IMR-90 (cell line): ENCODE results near the gene METAP2. TPM values are rescaled to one million over a fixed set of nuclear protein-coding genes. Genes with fewer than 3 reads are reported as not detected.

Experiments
- ATAC-seq: fragments of 200-7000 bp; cut with Tn5 transposase; 2 replicates; pipeline ENCODE4 v1.9.1; 2020; ENCODE audit warnings: low read depth, mild to moderate bottlenecking, moderate library complexity
- BruUV-seq: library from RNA; stranded (reverse); fragments of 400-500 nt; replicated peaks from 2 replicates; lab custom pipeline; 2021; lab: Mats Ljungman, UMichigan
- CTCF ChIA-PET: fragments of 300-600 bp; formaldehyde crosslinking; extraction: SDS; loops from one replicate; lab custom pipeline; 2021; ENCODE audit warnings: antibody characterized with exemption; lab: Yijun Ruan, JAX
- POLR2A ChIA-PET: fragments of 300-600 bp; sonication (Branson Sonifier 250); formaldehyde crosslinking; loops from one replicate; lab custom pipeline; 2022; ENCODE audit warnings: antibody characterized with exemption; ENCODE audit not compliant: unreplicated experiment; lab: Charles Lee
- DNase-seq: peaks from one replicate; pipeline ENCODE4 v3.0.0; 2013
- H2AFZ ChIP-seq: replicated peaks from 2 replicates; pipeline ENCODE3; 2013; ENCODE audit warnings: low read length, mild to moderate bottlenecking; ENCODE audit not compliant: poor library complexity
- H2AK5ac ChIP-seq: 2 replicates; pipeline ENCODE4 v1.6.1; 2013; ENCODE audit warnings: low read depth, low read length, inconsistent platforms
- H2AK9ac ChIP-seq: replicated peaks from 2 replicates; pipeline ENCODE3; 2013; ENCODE audit warnings: mild to moderate bottlenecking, low read depth, low read length, moderate library complexity; ENCODE audit not compliant: poor library complexity
- H2BK120ac ChIP-seq: 2 replicates; pipeline ENCODE4 v1.6.1; 2013; ENCODE audit warnings: low read depth, low read length, inconsistent platforms
- H2BK15ac ChIP-seq: 3 replicates; pipeline ENCODE4 v1.6.1; 2013; ENCODE audit warnings: low read depth, low read length, inconsistent platforms
- H2BK20ac ChIP-seq: 2 replicates; pipeline ENCODE4 v1.6.1; 2013; ENCODE audit warnings: low read depth, mild to moderate bottlenecking, inconsistent platforms, low read length, moderate library complexity
- H2BK5ac ChIP-seq: 2 replicates; pipeline ENCODE4 v1.6.1; 2013; ENCODE audit warnings: mild to moderate bottlenecking, low read depth, low read length, inconsistent platforms; ENCODE audit not compliant: poor library complexity, severe bottlenecking
- H3K14ac ChIP-seq: replicated peaks from 2 replicates; pipeline ENCODE4 v1.6.1; 2013; ENCODE audit warnings: low read depth, low read length, inconsistent platforms
- H3K18ac ChIP-seq: 2 replicates; pipeline ENCODE4 v1.6.1; 2013; ENCODE audit warnings: low read depth, low read length, control low read depth
- H3K23ac ChIP-seq: 2 replicates; pipeline ENCODE4 v1.6.1; 2013; ENCODE audit warnings: low read depth, low read length, inconsistent platforms
- H3K27ac ChIP-seq: 2 replicates; pipeline ENCODE4 v1.5.1; 2013; ENCODE audit warnings: mild to moderate bottlenecking, control low read depth, low read length; ENCODE audit not compliant: insufficient read depth
- H3K27me3 ChIP-seq: 2 replicates; pipeline ENCODE4 v1.6.1; 2013; ENCODE audit warnings: low read length; ENCODE audit not compliant: control insufficient read depth, insufficient read depth
- H3K36me3 ChIP-seq: 2 replicates; pipeline ENCODE4 v1.6.1; 2013; ENCODE audit warnings: low read length, mixed read lengths; ENCODE audit not compliant: control insufficient read depth, insufficient read depth
- H3K4ac ChIP-seq: 2 replicates; pipeline ENCODE4 v1.6.1; 2013; ENCODE audit warnings: low read depth, low read length, inconsistent platforms
- H3K4me1 ChIP-seq: 2 replicates; pipeline ENCODE4 v1.6.1; 2013; ENCODE audit warnings: low read length, mixed read lengths; ENCODE audit not compliant: control insufficient read depth, insufficient read depth
- H3K4me2 ChIP-seq: 2 replicates; pipeline ENCODE4 v1.6.1; 2013; ENCODE audit warnings: low read depth, mild to moderate bottlenecking, control low read depth, low read length, moderate library complexity
- H3K4me3 ChIP-seq: 2 replicates; pipeline ENCODE4 v1.5.1; 2013; ENCODE audit warnings: low read depth, mild to moderate bottlenecking, control low read depth, low read length, moderate library complexity; ENCODE audit not compliant: insufficient read depth
- H3K56ac ChIP-seq: 2 replicates; pipeline ENCODE4 v1.6.1; 2013; ENCODE audit warnings: low read length, inconsistent platforms; ENCODE audit not compliant: insufficient read depth; ENCODE audit errors: extremely low read depth
- H3K79me1 ChIP-seq, 2 experiments: 2 replicates each; pipeline ENCODE4 v1.6.1; 2013; ENCODE audit warnings: low read length in 2 of 2, inconsistent platforms in 1 of 2, low read depth in 1 of 2
- H3K9ac ChIP-seq: 2 replicates; pipeline ENCODE4 v1.6.1; 2013; ENCODE audit warnings: low read depth, low read length, control low read depth
- H3K9me1 ChIP-seq: 2 replicates; pipeline ENCODE4 v1.6.1; 2013; ENCODE audit warnings: low read length, inconsistent platforms; ENCODE audit not compliant: insufficient read depth
- H3K9me3 ChIP-seq: 2 replicates; pipeline ENCODE4 v1.6.1; 2013; ENCODE audit warnings: low read length; ENCODE audit not compliant: control insufficient read depth, insufficient read depth
- H4K20me1 ChIP-seq: 2 replicates; pipeline ENCODE4 v1.6.1; 2013; ENCODE audit warnings: low read length, inconsistent platforms; ENCODE audit not compliant: insufficient read depth
- H4K5ac ChIP-seq: 2 replicates; pipeline ENCODE4 v1.6.1; 2013; ENCODE audit warnings: mild to moderate bottlenecking, low read depth, low read length, control low read depth
- H4K8ac ChIP-seq, 2 experiments: 2 replicates each; pipeline ENCODE4 v1.6.1; 2013; ENCODE audit warnings: low read depth in 2 of 2, low read length in 2 of 2, control low read depth in 1 of 2, inconsistent platforms in 1 of 2
- H4K91ac ChIP-seq: 2 replicates; pipeline ENCODE4 v1.6.1; 2013; ENCODE audit warnings: low read depth, low read length, inconsistent platforms; ENCODE audit not compliant: insufficient read depth
- FOS ChIP-seq: fragments of 150-350 bp; IDR thresholded peaks from 2 replicates; pipeline ENCODE4 v1.6.1; 2016; ENCODE audit warnings: low read depth, low read length
- MAZ ChIP-seq: IDR thresholded peaks from 2 replicates; pipeline ENCODE4 v1.6.1; 2012; ENCODE audit warnings: low read depth, mild to moderate bottlenecking, low read length, improper control_type of control experiment, moderate library complexity, borderline replicate concordance
- POLR2A ChIP-seq: IDR thresholded peaks from 2 replicates; pipeline ENCODE4 v1.6.1; 2012; ENCODE audit warnings: mild to moderate bottlenecking, low read depth, low read length
- RCOR1 ChIP-seq: IDR thresholded peaks from 2 replicates; pipeline ENCODE4 v1.6.1; 2012; ENCODE audit warnings: mild to moderate bottlenecking, low read length, improper control_type of control experiment; ENCODE audit not compliant: insufficient replicate concordance
- WGBS, 2 experiments: methylation state at CpG; one replicate each; pipeline versions ENCODE4 v1.1.5 to v1.1.7; 2013; ENCODE audit warnings: missing lambda C conversion rate in 2 of 2; ENCODE audit not compliant: insufficient read length in 1 of 2; ENCODE audit errors: extremely low coverage in 2 of 2; 5-methylcytosine and 5-hydroxymethylcytosine counted together
- dilution Hi-C: fragments of 300-500 bp; cut with HindIII; formaldehyde crosslinking; loops from one replicate; pipeline ENCODE4 v1.14.3; 2018; ENCODE audit warnings: low sequenced_read_pairs; ENCODE audit not compliant: unreplicated experiment
- in situ Hi-C: fragments of 300-500 bp; cut with MboI; formaldehyde crosslinking; loops from 3 replicates; pipeline ENCODE4 v1.14.3; 2019; ENCODE audit warnings: low sequenced_read_pairs, inconsistent platforms, mixed read lengths
- intact Hi-C: fragments of 100-400 bp; cut with micrococcal nuclease; formaldehyde crosslinking; loops from 2 replicates; pipeline ENCODE4 v1.10.0; 2022
- polyA plus RNA-seq, 3 experiments: library from polyadenylated mRNA; depleted of rRNA; stranded (reverse); fragments of >200 nt; gene quantifications; 2 replicates each; pipeline ENCODE4 v1.2.3, GENCODE V29; 2012; ENCODE audit warnings: low replicate concordance in 1 of 3
- total RNA-seq: library from RNA; depleted of rRNA; stranded (reverse); fragments of >200 nt; gene quantifications from 2 replicates; pipeline ENCODE4 v1.2.3, GENCODE V29; 2012

Gene METAP2
- total and polyA plus RNA-seq, 2 of the 4 experiments (the other 2 are of a cell fraction) = 62.5 to 72.9 TPM

- H2BK5ac ChIP-seq = peak overlapping the region; percentile 97
- no peaks in the 10 kb centered on the region; the same call in 1 of the 2 replicates for H3K9me1 ChIP-seq
- H3K36me3 ChIP-seq = no peaks in the 10 kb centered on the region
- ChIA-PET CTCF (interaction anchor here (0.6 to 1.2 kb wide), 2 partner anchors 10 to 207 kb away, joined by 6 to 8 read pairs; no protein-coding TSS in a partner anchor), POLR2A (no interaction called here)
- no peak overlapping the region for H4K8ac ChIP-seq
- no peak overlapping the region; the same call in 1 of the 2 replicates for H4K5ac ChIP-seq
- no peaks in the 10 kb centered on the region for H4K20me1 ChIP-seq
- dilution Hi-C loops (no loop called here), in situ Hi-C loops (no loop called here), intact Hi-C loops (no loop called here)
- no peak overlapping the region for H2AK9ac ChIP-seq
- no peak overlapping the region for H2BK15ac ChIP-seq
- H3K27ac ChIP-seq = peak overlapping the region; percentile 82; the same call in 1 of the 2 replicates
- H3K4me2 ChIP-seq = peak overlapping the region; percentile 78; the same call in 1 of the 2 replicates
- no peak overlapping the region for H3K18ac ChIP-seq
- H3K9me3 ChIP-seq = peaks cover 7% of the 10 kb centered on the region
- H3K4ac ChIP-seq = no peak overlapping the region
- H2BK120ac ChIP-seq = no peak overlapping the region
- no peak overlapping the region for H2BK20ac ChIP-seq
- TF ChIP-seq MAZ = no peak
- no peak for TF ChIP-seq FOS
- TF ChIP-seq POLR2A = no peak
- TF ChIP-seq RCOR1 = no peak
- no peaks in the 10 kb centered on the region for H3K27me3 ChIP-seq
- BruUV-seq = no TSS peak
- peaks cover 36 to 50% of the 10 kb centered on the region in 2 experiments for H3K79me1 ChIP-seq
- H3K4me1 ChIP-seq = peaks cover 7% of the 10 kb centered on the region; the same call in 1 of the 2 replicates
- H3K14ac ChIP-seq = no peak overlapping the region
- no peak overlapping the region for H2AK5ac ChIP-seq
- WGBS, 2 experiments = no CpG with 5 or more reads among the region's 3 CpGs
- peak; percentile 85 for DNase-seq
- H3K23ac ChIP-seq = no peak overlapping the region
- ATAC-seq = no peak
- H3K4me3 ChIP-seq = no peak overlapping the region
- H2AFZ ChIP-seq = no peak overlapping the region
- H3K56ac ChIP-seq = no peak overlapping the region
- no peak overlapping the region for H4K91ac ChIP-seq
- H3K9ac ChIP-seq = no peak overlapping the region
These were observed 70.8 kb downstream of the METAP2 start for GRCh38 chr12:95544756-95545155.
